ENCODE results near the gene CAV3. TPM values are rescaled to one million over a fixed set of nuclear protein-coding genes. Genes with fewer than 3 reads are reported as not detected.

The CAV3 gene
- total and polyA plus RNA-seq, 2 experiments from 2014 or later: not detected

DNA sequence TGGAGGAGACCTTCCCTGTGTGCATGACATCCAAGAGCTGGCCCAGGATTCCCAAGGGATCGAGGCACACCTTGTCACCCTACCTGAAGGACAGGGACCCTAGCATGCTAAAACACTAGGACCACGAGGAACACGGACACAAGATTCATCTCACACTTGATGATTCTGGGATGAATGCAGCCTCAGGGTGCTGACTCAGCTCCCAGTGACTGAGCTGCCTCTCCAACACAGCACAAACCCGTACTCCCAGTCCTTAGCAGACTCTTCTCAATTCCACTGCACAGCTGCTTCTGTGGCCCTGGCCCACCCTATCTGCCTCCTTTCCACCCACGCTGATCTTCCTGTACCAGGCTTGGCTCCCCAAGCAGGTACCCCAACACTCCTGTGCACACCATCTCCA is 44.9 kb downstream of the CAV3 start:
- Histone ChIP-seq H3K36me3 (ENCODE audit: insufficient read depth) (no peaks in the 10 kb centered on the region), H3K4me1 (ENCODE audit: insufficient read depth) (peaks cover 15% of the 10 kb centered on the region; the same call in 1 of the 2 replicates), H3K79me2 (replicated peaks; ENCODE audit: insufficient read depth) (no peaks in the 10 kb centered on the region), H2AFZ (no peak overlapping the region), H3K4me3 (no peak overlapping the region), H3K27me3 (ENCODE audit: insufficient read depth) (no peaks in the 10 kb centered on the region), H3K9me2 (ENCODE audit: insufficient read depth) (no peaks in the 10 kb centered on the region), H3F3A (replicated peaks; ENCODE audit: low read depth) (no peaks in the 10 kb centered on the region), H3K27ac (ENCODE audit: low read depth) (no peak overlapping the region), H3K4me2 (no peak overlapping the region), H4K20me1 (replicated peaks; ENCODE audit: insufficient read depth) (no peaks in the 10 kb centered on the region; the same call in 1 of the 2 replicates)
- Mint-ChIP-seq H3K9me3 (no peaks in the 10 kb centered on the region; the same call in 2 of the 3 replicates), H3K4me1 (peaks cover 3% of the 10 kb centered on the region; the same call in 2 of the 3 replicates), H3K27me3 (ENCODE audit: insufficient read depth, low read depth, poor library complexity) (peaks cover 3% of the 10 kb centered on the region), H3K27ac (peak overlapping the region; percentile 63; the same call in 1 of the 2 replicates), H3K4me3 (no peak overlapping the region), H3K36me3 (ENCODE audit: low read depth) (no peaks in the 10 kb centered on the region)
- DNase-seq (ENCODE audit: low spot score) (no peak), ATAC-seq (no peak)
- TF ChIP-seq, protein P1, sequence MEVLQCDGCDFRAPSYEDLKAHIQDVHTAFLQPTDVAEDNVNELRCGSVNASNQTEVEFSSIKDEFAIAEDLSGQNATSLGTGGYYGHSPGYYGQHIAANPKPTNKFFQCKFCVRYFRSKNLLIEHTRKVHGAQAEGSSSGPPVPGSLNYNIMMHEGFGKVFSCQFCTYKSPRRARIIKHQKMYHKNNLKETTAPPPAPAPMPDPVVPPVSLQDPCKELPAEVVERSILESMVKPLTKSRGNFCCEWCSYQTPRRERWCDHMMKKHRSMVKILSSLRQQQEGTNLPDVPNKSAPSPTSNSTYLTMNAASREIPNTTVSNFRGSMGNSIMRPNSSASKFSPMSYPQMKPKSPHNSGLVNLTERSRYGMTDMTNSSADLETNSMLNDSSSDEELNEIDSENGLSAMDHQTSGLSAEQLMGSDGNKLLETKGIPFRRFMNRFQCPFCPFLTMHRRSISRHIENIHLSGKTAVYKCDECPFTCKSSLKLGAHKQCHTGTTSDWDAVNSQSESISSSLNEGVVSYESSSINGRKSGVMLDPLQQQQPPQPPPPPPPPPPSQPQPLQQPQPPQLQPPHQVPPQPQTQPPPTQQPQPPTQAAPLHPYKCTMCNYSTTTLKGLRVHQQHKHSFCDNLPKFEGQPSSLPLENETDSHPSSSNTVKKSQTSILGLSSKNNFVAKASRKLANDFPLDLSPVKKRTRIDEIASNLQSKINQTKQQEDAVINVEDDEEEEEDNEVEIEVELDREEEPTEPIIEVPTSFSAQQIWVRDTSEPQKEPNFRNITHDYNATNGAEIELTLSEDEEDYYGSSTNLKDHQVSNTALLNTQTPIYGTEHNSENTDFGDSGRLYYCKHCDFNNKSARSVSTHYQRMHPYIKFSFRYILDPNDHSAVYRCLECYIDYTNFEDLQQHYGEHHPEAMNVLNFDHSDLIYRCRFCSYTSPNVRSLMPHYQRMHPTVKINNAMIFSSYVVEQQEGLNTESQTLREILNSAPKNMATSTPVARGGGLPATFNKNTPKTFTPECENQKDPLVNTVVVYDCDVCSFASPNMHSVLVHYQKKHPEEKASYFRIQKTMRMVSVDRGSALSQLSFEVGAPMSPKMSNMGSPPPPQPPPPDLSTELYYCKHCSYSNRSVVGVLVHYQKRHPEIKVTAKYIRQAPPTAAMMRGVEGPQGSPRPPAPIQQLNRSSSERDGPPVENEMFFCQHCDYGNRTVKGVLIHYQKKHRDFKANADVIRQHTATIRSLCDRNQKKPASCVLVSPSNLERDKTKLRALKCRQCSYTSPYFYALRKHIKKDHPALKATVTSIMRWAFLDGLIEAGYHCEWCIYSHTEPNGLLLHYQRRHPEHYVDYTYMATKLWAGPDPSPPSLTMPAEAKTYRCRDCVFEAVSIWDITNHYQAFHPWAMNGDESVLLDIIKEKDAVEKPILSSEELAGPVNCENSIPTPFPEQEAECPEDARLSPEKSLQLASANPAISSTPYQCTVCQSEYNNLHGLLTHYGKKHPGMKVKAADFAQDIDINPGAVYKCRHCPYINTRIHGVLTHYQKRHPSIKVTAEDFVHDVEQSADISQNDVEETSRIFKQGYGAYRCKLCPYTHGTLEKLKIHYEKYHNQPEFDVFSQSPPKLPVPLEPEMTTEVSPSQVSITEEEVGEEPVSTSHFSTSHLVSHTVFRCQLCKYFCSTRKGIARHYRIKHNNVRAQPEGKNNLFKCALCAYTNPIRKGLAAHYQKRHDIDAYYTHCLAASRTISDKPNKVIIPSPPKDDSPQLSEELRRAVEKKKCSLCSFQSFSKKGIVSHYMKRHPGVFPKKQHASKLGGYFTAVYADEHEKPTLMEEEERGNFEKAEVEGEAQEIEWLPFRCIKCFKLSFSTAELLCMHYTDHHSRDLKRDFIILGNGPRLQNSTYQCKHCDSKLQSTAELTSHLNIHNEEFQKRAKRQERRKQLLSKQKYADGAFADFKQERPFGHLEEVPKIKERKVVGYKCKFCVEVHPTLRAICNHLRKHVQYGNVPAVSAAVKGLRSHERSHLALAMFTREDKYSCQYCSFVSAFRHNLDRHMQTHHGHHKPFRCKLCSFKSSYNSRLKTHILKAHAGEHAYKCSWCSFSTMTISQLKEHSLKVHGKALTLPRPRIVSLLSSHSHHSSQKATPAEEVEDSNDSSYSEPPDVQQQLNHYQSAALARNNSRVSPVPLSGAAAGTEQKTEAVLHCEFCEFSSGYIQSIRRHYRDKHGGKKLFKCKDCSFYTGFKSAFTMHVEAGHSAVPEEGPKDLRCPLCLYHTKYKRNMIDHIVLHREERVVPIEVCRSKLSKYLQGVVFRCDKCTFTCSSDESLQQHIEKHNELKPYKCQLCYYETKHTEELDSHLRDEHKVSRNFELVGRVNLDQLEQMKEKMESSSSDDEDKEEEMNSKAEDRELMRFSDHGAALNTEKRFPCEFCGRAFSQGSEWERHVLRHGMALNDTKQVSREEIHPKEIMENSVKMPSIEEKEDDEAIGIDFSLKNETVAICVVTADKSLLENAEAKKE (CRISPR knock-in tag; IDR thresholded peaks at IDR 0.05): no peak
- TF ChIP-seq, protein P2, sequence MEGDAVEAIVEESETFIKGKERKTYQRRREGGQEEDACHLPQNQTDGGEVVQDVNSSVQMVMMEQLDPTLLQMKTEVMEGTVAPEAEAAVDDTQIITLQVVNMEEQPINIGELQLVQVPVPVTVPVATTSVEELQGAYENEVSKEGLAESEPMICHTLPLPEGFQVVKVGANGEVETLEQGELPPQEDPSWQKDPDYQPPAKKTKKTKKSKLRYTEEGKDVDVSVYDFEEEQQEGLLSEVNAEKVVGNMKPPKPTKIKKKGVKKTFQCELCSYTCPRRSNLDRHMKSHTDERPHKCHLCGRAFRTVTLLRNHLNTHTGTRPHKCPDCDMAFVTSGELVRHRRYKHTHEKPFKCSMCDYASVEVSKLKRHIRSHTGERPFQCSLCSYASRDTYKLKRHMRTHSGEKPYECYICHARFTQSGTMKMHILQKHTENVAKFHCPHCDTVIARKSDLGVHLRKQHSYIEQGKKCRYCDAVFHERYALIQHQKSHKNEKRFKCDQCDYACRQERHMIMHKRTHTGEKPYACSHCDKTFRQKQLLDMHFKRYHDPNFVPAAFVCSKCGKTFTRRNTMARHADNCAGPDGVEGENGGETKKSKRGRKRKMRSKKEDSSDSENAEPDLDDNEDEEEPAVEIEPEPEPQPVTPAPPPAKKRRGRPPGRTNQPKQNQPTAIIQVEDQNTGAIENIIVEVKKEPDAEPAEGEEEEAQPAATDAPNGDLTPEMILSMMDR (conservative IDR thresholded peaks at IDR 0.05; ENCODE audit: low read depth in 2 of 2): no peak
- no peak for TF ChIP-seq POLR2AphosphoS5 (IDR thresholded peaks at IDR 0.05; ENCODE audit: low read depth)
- TF ChIP-seq EZH2phosphoT487 (IDR thresholded peaks at IDR 0.05; ENCODE audit: unreplicated experiment): no peak
- no peak for TF ChIP-seq STAT1 (IDR thresholded peaks at IDR 0.05; ENCODE audit: unreplicated experiment)
- no peak for TF ChIP-seq EZH2 (IDR thresholded peaks at IDR 0.05; ENCODE audit: low read depth, unreplicated experiment)
- TF ChIP-seq CREB1 (CRISPR knock-in tag; IDR thresholded peaks at IDR 0.05; ENCODE audit: low read depth): no peak
- no peak for TF ChIP-seq JUNB (IDR thresholded peaks at IDR 0.05; ENCODE audit: unreplicated experiment)
- TF ChIP-seq, protein P3, sequence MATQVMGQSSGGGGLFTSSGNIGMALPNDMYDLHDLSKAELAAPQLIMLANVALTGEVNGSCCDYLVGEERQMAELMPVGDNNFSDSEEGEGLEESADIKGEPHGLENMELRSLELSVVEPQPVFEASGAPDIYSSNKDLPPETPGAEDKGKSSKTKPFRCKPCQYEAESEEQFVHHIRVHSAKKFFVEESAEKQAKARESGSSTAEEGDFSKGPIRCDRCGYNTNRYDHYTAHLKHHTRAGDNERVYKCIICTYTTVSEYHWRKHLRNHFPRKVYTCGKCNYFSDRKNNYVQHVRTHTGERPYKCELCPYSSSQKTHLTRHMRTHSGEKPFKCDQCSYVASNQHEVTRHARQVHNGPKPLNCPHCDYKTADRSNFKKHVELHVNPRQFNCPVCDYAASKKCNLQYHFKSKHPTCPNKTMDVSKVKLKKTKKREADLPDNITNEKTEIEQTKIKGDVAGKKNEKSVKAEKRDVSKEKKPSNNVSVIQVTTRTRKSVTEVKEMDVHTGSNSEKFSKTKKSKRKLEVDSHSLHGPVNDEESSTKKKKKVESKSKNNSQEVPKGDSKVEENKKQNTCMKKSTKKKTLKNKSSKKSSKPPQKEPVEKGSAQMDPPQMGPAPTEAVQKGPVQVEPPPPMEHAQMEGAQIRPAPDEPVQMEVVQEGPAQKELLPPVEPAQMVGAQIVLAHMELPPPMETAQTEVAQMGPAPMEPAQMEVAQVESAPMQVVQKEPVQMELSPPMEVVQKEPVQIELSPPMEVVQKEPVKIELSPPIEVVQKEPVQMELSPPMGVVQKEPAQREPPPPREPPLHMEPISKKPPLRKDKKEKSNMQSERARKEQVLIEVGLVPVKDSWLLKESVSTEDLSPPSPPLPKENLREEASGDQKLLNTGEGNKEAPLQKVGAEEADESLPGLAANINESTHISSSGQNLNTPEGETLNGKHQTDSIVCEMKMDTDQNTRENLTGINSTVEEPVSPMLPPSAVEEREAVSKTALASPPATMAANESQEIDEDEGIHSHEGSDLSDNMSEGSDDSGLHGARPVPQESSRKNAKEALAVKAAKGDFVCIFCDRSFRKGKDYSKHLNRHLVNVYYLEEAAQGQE (IDR thresholded peaks at IDR 0.05; ENCODE audit: unreplicated experiment): no peak
- TF ChIP-seq, protein P4, sequence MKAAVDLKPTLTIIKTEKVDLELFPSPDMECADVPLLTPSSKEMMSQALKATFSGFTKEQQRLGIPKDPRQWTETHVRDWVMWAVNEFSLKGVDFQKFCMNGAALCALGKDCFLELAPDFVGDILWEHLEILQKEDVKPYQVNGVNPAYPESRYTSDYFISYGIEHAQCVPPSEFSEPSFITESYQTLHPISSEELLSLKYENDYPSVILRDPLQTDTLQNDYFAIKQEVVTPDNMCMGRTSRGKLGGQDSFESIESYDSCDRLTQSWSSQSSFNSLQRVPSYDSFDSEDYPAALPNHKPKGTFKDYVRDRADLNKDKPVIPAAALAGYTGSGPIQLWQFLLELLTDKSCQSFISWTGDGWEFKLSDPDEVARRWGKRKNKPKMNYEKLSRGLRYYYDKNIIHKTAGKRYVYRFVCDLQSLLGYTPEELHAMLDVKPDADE (IDR thresholded peaks at IDR 0.05): no peak
- TF ChIP-seq ZNF331 (CRISPR knock-in tag; IDR thresholded peaks at IDR 0.05; ENCODE audit: low read depth): no peak
- TF ChIP-seq ZNF114 (CRISPR knock-in tag; IDR thresholded peaks at IDR 0.05): no peak
- no peak for TF ChIP-seq NANOG (IDR thresholded peaks at IDR 0.05; ENCODE audit: borderline replicate concordance)

Data from GM23338 (cell line).